ENCODE data around the gene SDR42E2. TPM values are rescaled to one million over a fixed set of nuclear protein-coding genes. Genes with fewer than 3 reads are reported as not detected.
"Not testable (repeated sequence)": the region's sequence is repeated elsewhere in the genome, so short reads cannot be mapped to it uniquely, and the experiment has no call there.

The SDR42E2 gene
- total RNA-seq, 2 donors from 2014 or later = not detected

DNA sequence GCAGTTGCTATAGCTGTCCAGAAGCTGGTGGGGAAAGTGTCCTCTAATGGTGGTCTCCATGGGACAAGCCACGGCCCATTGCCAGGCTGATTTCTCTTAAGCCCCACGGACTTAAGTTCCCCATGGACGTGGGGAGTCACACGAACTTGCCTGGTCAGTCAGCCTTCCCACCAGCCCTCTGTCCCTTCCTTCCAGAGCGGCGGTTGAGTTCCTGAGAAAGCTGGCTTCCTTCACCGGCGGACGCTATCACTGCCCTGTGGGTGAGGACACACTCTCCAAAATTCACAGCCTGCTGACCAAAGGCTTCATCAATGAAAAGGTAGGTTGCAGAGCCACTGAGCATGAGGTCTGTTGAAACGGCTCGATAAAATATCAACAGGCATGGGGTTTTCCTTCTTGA is 10.0 kb upstream of the SDR42E2 start:
- no peak for ATAC-seq
- intact Hi-C loops (cut with DNase I) = no loop called here
- no peak for DNase-seq

DNA sequence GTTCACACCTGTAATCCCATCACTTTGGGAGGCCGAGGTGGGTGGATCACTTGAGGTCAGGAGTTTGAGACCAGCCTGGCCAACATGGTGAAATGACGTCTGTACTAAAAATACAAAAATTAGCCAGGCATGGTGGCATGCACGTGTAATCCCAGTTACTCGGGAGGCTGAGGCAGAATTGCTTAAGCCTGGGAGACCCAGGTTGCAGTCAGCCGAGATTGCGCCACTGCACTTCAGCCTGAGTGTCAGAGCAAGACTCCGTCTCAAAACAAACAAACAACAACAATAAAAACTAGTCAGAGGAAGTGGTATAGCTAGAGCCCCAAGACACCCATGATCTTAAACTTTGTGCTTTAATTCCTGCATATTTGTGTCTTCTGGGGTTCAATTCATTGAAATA is 9.2 kb upstream of the SDR42E2 start:
- DNase-seq; ATAC-seq; intact Hi-C loops (cut with DNase I): not testable (repeated sequence)

DNA sequence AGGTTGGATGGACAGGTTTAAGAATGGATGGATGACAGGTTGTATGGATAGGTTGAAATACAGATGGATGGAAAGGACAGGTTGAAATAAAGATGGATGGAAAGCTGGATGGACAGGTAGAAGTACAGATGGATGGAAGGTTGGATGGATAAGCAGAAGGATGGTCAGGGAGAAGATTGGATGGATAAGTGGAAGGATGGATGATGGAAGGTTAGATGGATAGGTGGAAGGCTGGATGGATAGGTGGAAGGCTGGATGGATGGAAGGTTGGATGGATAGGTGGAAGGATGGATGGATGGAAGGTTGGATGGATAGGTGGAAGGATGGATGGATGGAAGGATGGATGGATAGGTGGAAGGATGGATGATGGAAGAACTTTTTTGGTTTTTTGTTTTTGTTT is 905 bp upstream of the SDR42E2 start:
- intact Hi-C loops (cut with DNase I) = no loop called here
- no peak for ATAC-seq
- DNase-seq = no peak

GRCh38 chr16:22162656-22163009 is 327 bp downstream of the SDR42E2 start:
- ATAC-seq (no peak), DNase-seq (no peak)
- intact Hi-C loops (cut with DNase I) = no loop called here

- ATAC-seq = no peak
- intact Hi-C loops (cut with DNase I) = no loop called here
- no peak for DNase-seq
These were observed 1.5 kb downstream of the SDR42E2 start for GRCh38 chr16:22163806-22164205.

DNA sequence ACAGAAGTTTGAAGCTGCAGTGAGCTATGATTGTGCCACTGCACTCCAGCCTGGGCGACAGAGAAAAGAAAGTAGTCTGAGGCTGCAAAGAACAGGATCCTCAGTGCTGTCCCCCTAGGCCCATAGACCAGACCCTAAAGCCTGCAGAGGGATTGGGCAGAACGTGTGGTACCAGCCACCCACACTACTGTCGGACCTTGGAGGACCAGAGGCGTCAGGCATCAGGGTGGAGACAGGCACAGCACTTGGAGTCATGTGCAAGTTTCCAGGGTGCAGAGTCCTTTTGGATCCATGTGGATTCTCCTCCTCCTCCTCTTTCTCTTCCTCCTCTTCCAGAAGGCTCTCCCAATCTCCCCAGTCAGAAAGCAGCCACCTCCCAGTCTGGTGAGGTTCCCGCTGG is 2.2 kb downstream of the SDR42E2 start:
- ATAC-seq = no peak
- intact Hi-C loops (cut with DNase I) = no loop called here
- no peak for DNase-seq

DNA sequence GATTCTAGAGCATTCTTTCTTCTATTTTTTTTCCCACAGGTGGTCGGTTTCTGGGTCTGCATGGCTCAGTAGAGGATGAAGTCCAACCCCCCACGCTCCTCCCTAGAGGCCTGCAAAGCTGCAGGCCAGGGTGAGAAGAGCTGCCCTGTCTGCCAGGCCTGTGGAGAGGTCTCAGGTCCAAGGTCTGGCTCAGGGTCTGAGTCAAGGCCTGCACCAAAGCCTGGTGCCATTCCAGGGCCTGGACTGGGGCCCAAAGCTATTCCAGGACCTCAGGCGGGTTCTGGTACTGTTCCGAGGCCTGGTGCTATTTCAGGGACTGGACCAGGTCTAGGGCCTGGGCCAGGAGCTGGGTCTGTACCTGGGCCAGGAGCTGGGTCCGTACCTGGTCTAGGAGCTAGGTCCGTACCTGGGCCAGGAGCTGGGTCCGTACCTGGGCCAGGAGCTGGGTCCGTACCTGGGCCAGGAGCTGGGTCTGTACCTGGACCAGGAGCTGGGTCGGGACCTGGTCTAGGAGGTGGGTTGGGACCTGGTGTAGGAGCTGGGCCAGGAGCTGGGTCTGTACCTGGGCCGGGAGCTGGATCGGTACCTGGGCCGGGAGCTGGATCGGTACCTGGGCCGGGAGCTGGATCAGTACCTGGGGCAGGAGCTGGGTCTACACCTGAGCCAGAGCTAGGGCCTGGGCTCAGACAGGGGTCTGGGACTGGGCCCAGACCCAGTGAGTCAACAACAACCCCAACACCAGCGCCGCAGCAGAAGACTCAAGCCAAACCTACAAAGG is 3.4 kb downstream of the SDR42E2 start:
- ATAC-seq (no peak), DNase-seq (no peak)
- intact Hi-C loops (cut with DNase I) = no loop called here

GRCh38 chr16:22171953-22172352 is 9.6 kb downstream of the SDR42E2 start:
- DNase-seq (no peak), ATAC-seq (no peak)
- intact Hi-C loops (cut with DNase I) = loop anchor here in 1 of 2 donors (10.0 kb wide), 1 partner anchor 77 kb away; the partner anchor contains the start of gene VWA3A

DNA sequence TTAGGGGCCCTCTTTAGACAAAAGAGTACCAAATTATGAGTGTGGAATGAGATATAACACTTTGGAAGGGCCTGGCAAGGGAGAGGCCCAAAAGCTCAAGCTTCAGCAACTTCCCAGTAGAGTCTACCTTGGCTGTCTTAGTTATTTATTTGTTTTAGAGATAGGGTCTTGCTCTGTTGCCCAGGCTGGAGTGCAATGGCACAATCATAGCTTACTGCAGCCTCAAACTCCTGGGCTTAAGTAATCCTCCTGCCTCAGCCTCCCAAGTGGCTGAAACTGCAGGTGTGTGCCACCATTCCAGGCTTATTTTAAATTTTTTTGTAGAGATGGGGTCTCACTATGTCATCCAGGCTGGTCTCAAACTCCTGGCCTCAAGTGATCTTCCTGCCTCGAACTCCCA is 10.3 kb downstream of the SDR42E2 start:
- not testable (repeated sequence) for ATAC-seq, DNase-seq
- intact Hi-C loops (cut with DNase I) = loop anchor here in 1 of 2 donors (10.0 kb wide), 1 partner anchor 78 kb away; the partner anchor contains the start of gene VWA3A

GRCh38 chr16:22174642-22175041 is 12.3 kb downstream of the SDR42E2 start:
- intact Hi-C loops (cut with DNase I) = loop anchor here in 1 of 2 donors (10.0 kb wide), 1 partner anchor 80 kb away; the partner anchor contains the start of gene VWA3A
- ATAC-seq = no peak
- no peak for DNase-seq

GRCh38 chr16:22177968-22178930 is 15.9 kb downstream of the SDR42E2 start:
- DNase-seq (no peak), ATAC-seq (no peak)
- intact Hi-C loops (cut with DNase I) = loop anchor here in 1 of 2 donors (10.0 kb wide), 1 partner anchor 83 kb away; the partner anchor contains the start of gene VWA3A

DNA sequence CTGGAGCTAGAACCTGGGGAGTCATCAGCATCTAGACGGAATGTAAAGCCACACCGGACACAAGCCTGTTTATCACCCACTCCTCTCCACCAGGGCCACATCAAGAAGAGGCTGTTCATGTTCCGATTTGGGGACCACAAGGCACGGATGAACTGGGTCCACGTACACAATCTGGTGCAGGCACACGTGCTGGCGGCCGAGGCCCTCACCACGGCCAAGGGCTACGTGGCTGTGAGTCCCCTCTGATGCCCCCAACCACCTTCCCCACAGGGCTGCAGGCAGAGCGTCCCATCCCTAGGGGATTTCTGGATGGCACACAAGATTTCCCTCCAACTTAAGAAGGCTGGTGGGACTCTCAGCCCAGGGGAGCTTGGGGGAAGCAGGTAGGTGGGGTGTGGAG is 19.1 kb downstream of the SDR42E2 start:
- DNase-seq (no peak), ATAC-seq (no peak)
- intact Hi-C loops (cut with DNase I) = loop anchor here in 1 of 2 donors (10.0 kb wide), 1 partner anchor 237 kb away; no protein-coding TSS in a partner anchor

- intact Hi-C loops (cut with DNase I) = loop anchor here in 1 of 2 donors (10.0 kb wide), 1 partner anchor 237 kb away; no protein-coding TSS in a partner anchor
- ATAC-seq (no peak), DNase-seq (no peak)
These were observed 19.5 kb downstream of the SDR42E2 start for GRCh38 chr16:22181843-22182242.

DNA sequence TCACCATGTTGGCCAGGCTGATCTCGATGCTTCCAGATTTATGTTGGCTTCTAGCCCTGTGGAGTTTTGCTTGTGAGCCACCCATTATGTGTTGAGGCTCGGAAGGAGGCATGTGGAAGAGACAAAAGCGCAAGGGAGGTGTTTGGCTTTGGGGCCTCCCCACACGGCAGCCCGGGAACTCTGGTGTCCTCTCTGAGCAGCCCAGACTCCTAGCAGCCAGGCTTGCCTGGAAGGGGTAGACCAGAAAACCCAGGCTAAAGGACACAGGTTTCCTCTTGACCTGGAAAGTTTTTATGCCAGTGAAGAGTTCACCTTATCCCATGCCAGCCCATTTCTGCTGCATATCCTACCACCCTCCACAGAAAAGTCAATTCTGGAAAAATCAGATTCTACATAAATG is 21.0 kb downstream of the SDR42E2 start:
- ATAC-seq (no peak), DNase-seq (no peak)
- intact Hi-C loops (cut with DNase I) = loop anchor here in 1 of 2 donors (10.0 kb wide), 1 partner anchor 239 kb away; no protein-coding TSS in a partner anchor

GRCh38 chr16:22183901-22184614 is 21.8 kb downstream of the SDR42E2 start:
- intact Hi-C loops (cut with DNase I) = loop anchor here in 1 of 2 donors (10.0 kb wide), 1 partner anchor 239 kb away; no protein-coding TSS in a partner anchor
- DNase-seq (no peak), ATAC-seq (no peak)

DNA sequence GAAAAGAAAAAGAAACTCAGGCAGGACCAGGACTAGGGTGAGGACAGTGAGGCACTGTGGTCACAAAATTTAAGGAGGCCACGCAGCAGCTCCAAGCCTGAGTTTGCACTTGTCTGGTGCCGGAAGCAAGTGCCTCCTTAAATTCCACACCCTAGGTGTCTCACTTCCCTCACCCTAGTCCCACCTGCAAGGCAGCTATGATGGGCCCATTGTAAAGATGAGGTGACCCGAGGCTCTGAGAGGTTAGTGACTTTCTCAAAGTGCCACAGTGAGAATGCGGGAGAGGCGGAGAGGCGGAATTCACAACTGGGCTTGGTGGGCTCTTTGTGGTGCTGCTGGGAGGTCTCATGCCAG is 22.3 kb downstream of the SDR42E2 start:
- ATAC-seq (no peak), DNase-seq (no peak)
- intact Hi-C loops (cut with DNase I) = loop anchor here in 1 of 2 donors (10.0 kb wide), 1 partner anchor 240 kb away; no protein-coding TSS in a partner anchor

DNA sequence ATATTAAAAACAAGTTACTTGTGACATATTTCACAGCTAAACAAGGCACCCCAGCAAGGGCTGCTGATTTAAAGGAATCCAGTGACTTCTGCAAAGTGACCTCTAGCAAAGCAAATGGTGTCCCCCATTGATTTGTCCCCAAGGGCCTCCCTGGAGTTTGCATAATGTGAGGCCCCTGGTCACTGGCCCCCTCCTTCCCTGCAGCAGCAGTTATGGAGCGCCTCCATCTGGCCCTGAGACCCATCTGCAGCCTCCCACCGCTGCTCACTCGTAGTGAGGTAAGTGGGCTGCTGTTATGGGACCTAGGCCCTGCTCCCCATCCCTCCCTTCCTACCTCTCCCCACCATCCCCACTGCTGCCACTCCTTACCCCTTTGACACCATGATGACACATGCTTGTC is 24.2 kb downstream of the SDR42E2 start:
- DNase-seq (no peak), ATAC-seq (no peak)
- intact Hi-C loops (cut with DNase I) = loop anchor here (5.0 to 10.0 kb wide), 3 partner anchors 109 to 242 kb away; partner anchors contain the start of gene PDZD9 (in 1 of the 2)

DNA sequence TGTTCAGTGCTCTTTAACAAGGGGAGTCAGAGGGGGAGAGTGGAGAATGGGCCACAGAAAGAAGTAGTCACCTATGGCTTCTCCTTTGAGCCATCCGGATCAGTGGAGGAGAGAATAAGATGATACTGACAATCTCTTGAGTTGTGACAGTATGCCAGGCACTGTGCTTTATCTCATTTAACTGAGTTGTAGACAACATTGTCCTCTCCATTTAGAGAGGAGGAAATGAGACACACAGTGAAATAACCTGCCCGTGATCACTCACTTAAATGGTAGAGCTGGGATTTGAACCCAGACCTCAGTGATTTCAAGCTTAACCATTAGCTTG is 25.9 kb downstream of the SDR42E2 start:
- intact Hi-C loops (cut with DNase I) = loop anchor here (2.0 to 10.0 kb wide), 4 partner anchors 111 to 243 kb away; partner anchors contain the start of gene PDZD9 (in 2 of the 2)
- ATAC-seq = no peak
- DNase-seq = no peak

All from left cardiac atrium (tissue), 4 donors.